Activated T-helper 9 cell treated with anti-CD3 and anti-CD28 coated beads, Interleukin-2, amount 50 U/mL, for 16 hours (primary cell): ENCODE measurements around the gene WDR86.

ENCODE experiments used
- DNase-seq: peaks from one replicate; pipeline ENCODE4 v3.0.0-alpha.2; 2020; ENCODE audit warnings: low read depth

WDR86 gene

GRCh38 chr7:151349507-151349853, 60.4 kb downstream of the WDR86 start:
- no peak for DNase-seq

GRCh38 chr7:151348970-151349369, 60.9 kb downstream of the WDR86 start:
- no peak for DNase-seq

- DNase-seq, result no peak
Observed at GRCh38 chr7:151347200-151347599, 62.6 kb downstream of the WDR86 start.

- DNase-seq, result no peak
Observed at GRCh38 chr7:151346470-151346769, 63.4 kb downstream of the WDR86 start.

- no peak for DNase-seq
Observed at GRCh38 chr7:151345576-151346469, 64.0 kb downstream of the WDR86 start.

GRCh38 chr7:151343516-151343915, 66.3 kb downstream of the WDR86 start:
- DNase-seq, result no peak

- DNase-seq, result no peak
Observed at GRCh38 chr7:151342811-151343210, 67.0 kb downstream of the WDR86 start.

- no peak for DNase-seq
Observed at GRCh38 chr7:151342102-151342646, 67.7 kb downstream of the WDR86 start.

- peak; percentile 87 for DNase-seq
Observed at GRCh38 chr7:151341357-151342101, 68.3 kb downstream of the WDR86 start, which contains the start of gene NUB1. NUB1 (plus strand) TSS chr7:151341812; CDS start chr7:151345350, 3,538 bp downstream.

- DNase-seq, result no peak
Observed at GRCh38 chr7:151340794-151341356, 69.0 kb downstream of the WDR86 start.

- DNase-seq, result no peak
Observed at GRCh38 chr7:151339651-151340382, 70.0 kb downstream of the WDR86 start.

- DNase-seq, result no peak
Observed at GRCh38 chr7:151338809-151339208, 71.0 kb downstream of the WDR86 start.

GRCh38 chr7:151337346-151337745, 72.5 kb downstream of the WDR86 start:
- no peak for DNase-seq

GRCh38 chr7:151336027-151336708, 73.7 kb downstream of the WDR86 start:
- no peak for DNase-seq

GRCh38 chr7:151334628-151335027, 75.2 kb downstream of the WDR86 start:
- DNase-seq, result no peak
